ENCODE measurements around the gene RASAL2. TPM values are rescaled to one million over a fixed set of nuclear protein-coding genes. Genes with fewer than 3 reads are reported as not detected.

RASAL2 gene
- total RNA-seq, 4 donors from 2014 or later, result 17.0 to 27.4 (median 20.2) TPM

DNA sequence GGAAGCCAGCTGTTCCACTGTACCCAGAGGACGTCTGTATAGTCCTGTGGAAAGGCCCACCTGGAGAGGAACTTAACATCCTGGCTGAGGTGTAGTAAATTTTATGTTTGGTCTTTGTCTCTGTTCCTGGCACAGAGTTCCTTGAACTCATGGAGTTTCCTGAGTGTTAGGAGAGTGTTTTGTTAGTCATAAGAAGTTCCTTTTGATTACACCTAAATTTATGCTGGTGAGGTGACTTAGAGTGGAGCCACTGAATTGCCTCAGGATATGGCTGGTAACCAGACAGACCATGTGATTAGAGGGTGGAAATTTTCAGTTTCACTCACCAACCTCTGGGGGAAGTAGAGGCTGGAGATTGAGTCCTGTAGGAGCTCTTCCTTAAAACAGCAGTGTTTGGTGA lies 57.9 kb downstream of the RASAL2 start:
- H3K4me1 ChIP-seq, result no peaks in the 10 kb centered on the region
- no CpG with 5 or more reads among the region's 1 CpG for WGBS, 2 donors (ENCODE audit: low coverage in 1 of 2)
- no peak overlapping the region for H3K4me3 ChIP-seq
- no peak for ATAC-seq
- TF ChIP-seq POLR2A (IDR thresholded peaks at IDR 0.05) (no peak), EP300 (IDR thresholded peaks at IDR 0.05) (no peak), POLR2AphosphoS5 (IDR thresholded peaks at IDR 0.05) (no peak)
- TF ChIP-seq, protein P1, sequence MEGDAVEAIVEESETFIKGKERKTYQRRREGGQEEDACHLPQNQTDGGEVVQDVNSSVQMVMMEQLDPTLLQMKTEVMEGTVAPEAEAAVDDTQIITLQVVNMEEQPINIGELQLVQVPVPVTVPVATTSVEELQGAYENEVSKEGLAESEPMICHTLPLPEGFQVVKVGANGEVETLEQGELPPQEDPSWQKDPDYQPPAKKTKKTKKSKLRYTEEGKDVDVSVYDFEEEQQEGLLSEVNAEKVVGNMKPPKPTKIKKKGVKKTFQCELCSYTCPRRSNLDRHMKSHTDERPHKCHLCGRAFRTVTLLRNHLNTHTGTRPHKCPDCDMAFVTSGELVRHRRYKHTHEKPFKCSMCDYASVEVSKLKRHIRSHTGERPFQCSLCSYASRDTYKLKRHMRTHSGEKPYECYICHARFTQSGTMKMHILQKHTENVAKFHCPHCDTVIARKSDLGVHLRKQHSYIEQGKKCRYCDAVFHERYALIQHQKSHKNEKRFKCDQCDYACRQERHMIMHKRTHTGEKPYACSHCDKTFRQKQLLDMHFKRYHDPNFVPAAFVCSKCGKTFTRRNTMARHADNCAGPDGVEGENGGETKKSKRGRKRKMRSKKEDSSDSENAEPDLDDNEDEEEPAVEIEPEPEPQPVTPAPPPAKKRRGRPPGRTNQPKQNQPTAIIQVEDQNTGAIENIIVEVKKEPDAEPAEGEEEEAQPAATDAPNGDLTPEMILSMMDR (IDR thresholded peaks at IDR 0.05), result no peak
- no peaks in the 10 kb centered on the region for H3K36me3 ChIP-seq
- no peaks in the 10 kb centered on the region for H3K9me3 ChIP-seq
- H3K27me3 ChIP-seq, result no peaks in the 10 kb centered on the region
- no peak overlapping the region for H3K27ac ChIP-seq

DNA sequence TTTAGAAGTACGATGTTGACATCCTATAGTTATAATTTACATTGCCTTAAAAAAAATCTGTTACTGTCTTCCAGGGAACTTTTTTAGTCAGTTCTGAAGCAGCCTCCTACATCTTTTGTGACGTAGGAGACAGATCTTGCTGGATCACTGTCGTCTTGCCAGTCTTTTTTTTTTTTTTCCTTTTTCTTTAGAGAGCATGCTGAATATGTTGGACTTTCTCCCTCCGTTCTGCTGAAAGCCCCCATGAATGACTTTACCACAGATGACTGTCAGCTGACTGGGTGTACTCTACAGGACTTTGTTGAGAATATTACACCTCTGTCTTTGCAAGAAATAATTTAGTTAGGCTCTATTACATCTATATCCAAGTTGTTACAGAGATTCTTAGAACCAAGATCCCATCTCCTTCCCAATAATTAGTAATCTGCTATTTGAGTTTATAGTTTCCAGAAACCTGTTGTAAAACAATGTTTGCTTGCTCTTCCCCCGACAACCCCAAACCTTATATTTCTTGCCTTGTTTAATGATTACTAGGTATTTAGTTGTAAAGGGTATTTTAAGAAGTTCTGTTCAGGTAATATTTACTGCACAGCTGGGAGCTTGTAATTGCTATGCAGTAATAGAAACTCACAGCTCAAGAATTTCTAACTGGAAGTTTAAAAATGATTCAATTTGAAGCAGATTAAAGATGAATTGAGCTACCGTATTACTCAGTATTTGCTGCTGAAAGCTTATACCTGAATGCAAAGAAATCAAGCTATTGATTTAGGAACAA lies 61.8 kb downstream of the RASAL2 start:
- Histone ChIP-seq H3K9me3 (no peaks in the 10 kb centered on the region), H3K4me3 (no peak overlapping the region), H3K27ac (no peak overlapping the region), H3K36me3 (no peaks in the 10 kb centered on the region), H3K27me3 (no peaks in the 10 kb centered on the region), H3K4me1 (no peaks in the 10 kb centered on the region)
- TF ChIP-seq, protein P1 (IDR thresholded peaks at IDR 0.05), result no peak
- TF ChIP-seq POLR2A (IDR thresholded peaks at IDR 0.05), result no peak
- WGBS, 2 donors (ENCODE audit: low coverage in 1 of 2), result 60 to 68% methylated on average over 6 of the region's 6 CpGs
- ATAC-seq, result no peak

DNA sequence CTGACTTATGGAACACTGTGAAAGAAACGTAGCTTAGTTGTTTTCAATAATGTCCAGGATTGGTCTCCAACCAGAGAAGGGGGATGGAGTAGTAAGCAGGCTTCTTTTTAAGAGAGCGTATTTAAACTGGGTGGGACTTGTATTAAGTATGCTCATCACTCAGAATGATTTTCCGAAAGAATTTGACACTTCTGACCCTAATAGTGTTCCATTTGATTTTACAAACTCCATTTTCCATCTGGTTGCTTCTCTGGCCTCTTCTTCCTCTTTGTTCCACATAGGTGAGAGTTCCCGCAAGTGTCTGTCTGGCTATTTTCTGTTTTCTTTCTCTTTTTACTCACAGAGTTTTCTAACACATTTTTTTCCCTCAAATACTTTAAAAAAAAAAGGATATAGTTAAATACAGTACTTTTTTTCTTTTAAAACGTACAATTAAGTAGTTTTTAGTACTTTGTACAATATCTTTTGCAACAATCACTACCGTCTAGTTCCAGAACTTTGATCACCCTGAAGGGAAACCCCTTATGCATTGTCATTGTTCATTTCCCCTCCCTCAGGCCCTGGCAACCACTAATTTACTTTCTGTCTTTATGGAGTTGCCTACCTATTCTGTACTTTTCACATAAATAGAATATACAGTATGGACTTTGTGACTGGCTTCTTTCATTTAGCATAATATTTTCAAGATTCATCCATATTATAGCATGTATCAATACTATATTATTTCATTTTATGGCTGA lies 67.0 kb downstream of the RASAL2 start:
- ATAC-seq, result no peak
- Histone ChIP-seq H3K9me3 (no peaks in the 10 kb centered on the region), H3K4me3 (no peak overlapping the region), H3K27me3 (no peaks in the 10 kb centered on the region), H3K36me3 (no peaks in the 10 kb centered on the region), H3K4me1 (no peaks in the 10 kb centered on the region), H3K27ac (no peak overlapping the region)
- TF ChIP-seq, protein P1 (IDR thresholded peaks at IDR 0.05), result no peak
- TF ChIP-seq EP300 (IDR thresholded peaks at IDR 0.05), result no peak
- 80 to 84% methylated on average over 6 of the region's 6 CpGs for WGBS, 2 donors (ENCODE audit: low coverage in 1 of 2)

DNA sequence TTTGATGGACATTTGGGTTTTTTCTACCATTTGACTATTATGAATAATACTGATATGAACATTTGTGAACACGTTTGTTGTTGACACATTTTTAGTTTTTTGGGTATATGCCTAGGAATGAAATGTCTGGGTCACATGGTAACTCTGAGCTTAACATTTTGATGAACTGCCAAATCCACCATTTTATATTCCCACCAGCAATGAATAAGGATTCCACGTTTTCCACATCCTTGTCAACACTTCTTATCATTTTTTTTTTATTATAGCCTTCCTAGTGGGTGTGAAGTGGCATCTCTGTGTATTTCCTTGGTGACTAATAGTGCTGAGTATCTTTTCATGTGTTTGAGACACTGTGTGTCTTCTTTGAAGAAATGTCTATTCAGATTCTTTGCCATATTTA lies 67.6 kb downstream of the RASAL2 start:
- no peak for ATAC-seq
- Histone ChIP-seq H3K27me3 (no peaks in the 10 kb centered on the region), H3K4me3 (no peak overlapping the region), H3K27ac (no peak overlapping the region), H3K9me3 (no peaks in the 10 kb centered on the region), H3K36me3 (no peaks in the 10 kb centered on the region), H3K4me1 (no peaks in the 10 kb centered on the region)
- 61 to 80% methylated on average over 2 of the region's 2 CpGs for WGBS, 2 donors (ENCODE audit: low coverage in 1 of 2)
- no peak for TF ChIP-seq EP300 (IDR thresholded peaks at IDR 0.05)
- TF ChIP-seq POLR2AphosphoS5 (IDR thresholded peaks at IDR 0.05), result no peak
- TF ChIP-seq POLR2A (IDR thresholded peaks at IDR 0.05), result no peak
- TF ChIP-seq, protein P1 (IDR thresholded peaks at IDR 0.05), result no peak

DNA sequence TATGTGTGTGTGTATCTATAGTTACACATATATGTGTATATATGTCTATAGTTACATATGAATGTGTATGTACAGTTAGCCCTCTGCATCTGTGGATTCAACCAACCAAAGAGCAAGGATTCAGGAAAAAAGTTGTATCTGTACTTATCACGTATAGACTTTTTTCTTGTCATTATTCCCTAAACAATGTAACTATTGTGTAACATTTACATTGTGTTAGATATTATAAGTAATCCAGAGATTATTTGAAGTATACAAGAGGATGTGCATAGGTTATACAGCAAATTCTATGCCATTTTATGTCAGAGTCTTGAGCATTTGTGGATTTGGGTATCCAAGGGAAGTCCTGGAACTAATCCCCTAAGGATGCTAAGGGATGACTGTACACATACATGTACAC lies 71.3 kb downstream of the RASAL2 start:
- Histone ChIP-seq H3K27ac (no peak overlapping the region), H3K36me3 (no peaks in the 10 kb centered on the region), H3K4me1 (no peaks in the 10 kb centered on the region), H3K9me3 (no peaks in the 10 kb centered on the region), H3K27me3 (no peaks in the 10 kb centered on the region), H3K4me3 (no peak overlapping the region)
- 89 to 91% methylated on average over 1 of the region's 1 CpG for WGBS, 2 donors (ENCODE audit: low coverage in 1 of 2)
- ATAC-seq, result no peak
- TF ChIP-seq, protein P1 (IDR thresholded peaks at IDR 0.05), result no peak
- TF ChIP-seq POLR2A (IDR thresholded peaks at IDR 0.05), result no peak
- TF ChIP-seq EP300 (IDR thresholded peaks at IDR 0.05), result no peak
- TF ChIP-seq POLR2AphosphoS5 (IDR thresholded peaks at IDR 0.05), result no peak
